SK-N-DZ (cell line): Measurements from ENCODE around the gene TMEM233.

Experiments
- DNase-seq: peaks from one replicate; pipeline ENCODE4 v3.0.0-alpha.2; 2015; ENCODE audit warnings: low spot score
- small RNA-seq, 2 experiments: library from RNA; depleted of rRNA; stranded (forward); fragments of <200 nt; gene quantifications; one replicate each; pipeline ENCODE3, GENCODE V24; 2014

TMEM233 gene

GRCh38 chr12:119679490-119679889 is 85.9 kb downstream of the TMEM233 start:
- DNase-seq, result no peak

DNA sequence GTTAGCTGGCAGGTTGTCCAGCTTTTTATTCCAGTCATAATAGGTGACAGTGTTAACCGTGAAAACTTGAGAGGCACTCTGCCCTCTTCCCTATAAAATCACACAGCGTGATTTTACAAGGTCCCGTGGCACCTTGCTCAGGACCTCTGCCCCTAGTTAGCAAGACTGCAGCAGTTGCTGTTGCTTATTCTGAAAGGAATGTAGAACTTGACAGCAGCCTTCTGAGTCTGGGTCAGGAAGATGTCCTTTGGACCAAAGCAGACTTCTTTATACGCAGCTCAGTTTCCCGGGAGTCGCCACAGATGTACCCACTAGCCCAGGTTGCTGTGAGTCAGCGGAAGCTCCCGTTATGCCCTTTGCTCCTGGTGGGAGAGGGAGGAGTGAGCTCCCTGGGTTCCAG is 87.5 kb downstream of the TMEM233 start:
- no peak for DNase-seq

GRCh38 chr12:119681728-119682638 is 88.4 kb downstream of the TMEM233 start:
- no peak for DNase-seq

- no peak for DNase-seq
These were observed 89.2 kb downstream of the TMEM233 start for GRCh38 chr12:119682639-119683252.

- no peak for DNase-seq
These were observed 89.8 kb downstream of the TMEM233 start for GRCh38 chr12:119683413-119683812.

DNA sequence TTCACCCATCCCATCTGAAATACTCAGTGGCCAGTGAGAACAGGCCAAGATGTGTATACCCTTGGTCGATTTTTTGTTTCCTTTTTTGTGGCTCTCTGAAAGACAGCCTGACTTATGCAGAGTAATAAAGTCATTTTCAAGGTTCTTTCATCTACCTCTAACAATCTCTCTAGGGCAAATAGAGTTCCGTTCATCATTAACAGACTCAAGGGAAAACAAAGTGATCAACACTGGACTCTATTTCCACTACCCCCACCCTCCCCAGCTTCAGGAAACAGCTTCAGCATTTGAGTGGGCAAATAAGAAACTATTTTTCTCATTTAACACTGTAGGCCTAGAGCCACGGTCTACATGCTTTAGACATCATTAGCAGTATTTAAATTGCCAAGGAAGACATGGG is 90.2 kb downstream of the TMEM233 start:
- no peak for DNase-seq

- DNase-seq, result no peak
These were observed 91.3 kb downstream of the TMEM233 start for GRCh38 chr12:119684711-119685369.

- DNase-seq, result no peak
These were observed 91.8 kb downstream of the TMEM233 start for GRCh38 chr12:119685375-119685774.

DNA sequence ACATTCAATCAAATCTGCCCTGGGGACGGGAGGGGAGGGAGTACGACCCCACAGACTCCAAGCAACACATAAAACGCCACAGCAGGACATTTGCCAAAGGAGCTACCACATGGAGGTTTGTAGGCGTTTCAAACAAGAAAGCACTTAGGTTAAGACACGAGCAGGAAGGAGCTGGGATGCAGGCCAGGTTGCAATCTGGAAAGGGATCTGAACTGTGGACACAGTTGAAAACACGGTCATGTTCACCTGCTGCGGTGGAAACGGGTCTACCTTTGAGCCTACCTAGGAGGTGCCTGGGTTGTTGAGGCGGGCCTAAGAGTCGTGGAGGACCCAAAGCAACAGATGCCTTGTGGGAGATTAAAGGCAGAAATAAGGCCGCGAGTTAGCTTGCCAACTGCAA is 92.8 kb downstream of the TMEM233 start:
- DNase-seq, result no peak

- no peak for DNase-seq
These were observed 93.2 kb downstream of the TMEM233 start for GRCh38 chr12:119686776-119687175.

DNA sequence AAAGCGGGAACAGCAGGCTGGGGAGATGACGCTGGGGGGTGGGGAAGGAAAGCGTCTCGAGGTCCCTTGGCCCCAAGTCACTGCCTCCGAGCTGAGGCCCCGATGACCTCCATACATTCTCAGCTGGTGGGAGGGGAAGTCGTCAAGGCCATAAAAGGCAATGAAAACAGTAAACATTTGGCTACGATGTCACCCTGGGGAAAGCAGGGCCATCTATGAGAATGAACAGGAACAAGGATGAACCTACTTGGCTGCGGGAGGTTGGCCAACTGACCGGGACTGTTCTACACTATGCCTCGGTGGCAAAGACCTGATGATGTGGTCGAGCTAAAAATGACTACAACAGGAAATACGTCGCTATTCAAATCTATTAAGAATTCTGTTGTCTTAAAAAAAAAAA is 93.8 kb downstream of the TMEM233 start:
- DNase-seq, result no peak

- DNase-seq, result no peak
These were observed 94.3 kb downstream of the TMEM233 start for GRCh38 chr12:119687879-119688278.

GRCh38 chr12:119689935-119690500 is 96.4 kb downstream of the TMEM233 start:
- no peak for DNase-seq

DNA sequence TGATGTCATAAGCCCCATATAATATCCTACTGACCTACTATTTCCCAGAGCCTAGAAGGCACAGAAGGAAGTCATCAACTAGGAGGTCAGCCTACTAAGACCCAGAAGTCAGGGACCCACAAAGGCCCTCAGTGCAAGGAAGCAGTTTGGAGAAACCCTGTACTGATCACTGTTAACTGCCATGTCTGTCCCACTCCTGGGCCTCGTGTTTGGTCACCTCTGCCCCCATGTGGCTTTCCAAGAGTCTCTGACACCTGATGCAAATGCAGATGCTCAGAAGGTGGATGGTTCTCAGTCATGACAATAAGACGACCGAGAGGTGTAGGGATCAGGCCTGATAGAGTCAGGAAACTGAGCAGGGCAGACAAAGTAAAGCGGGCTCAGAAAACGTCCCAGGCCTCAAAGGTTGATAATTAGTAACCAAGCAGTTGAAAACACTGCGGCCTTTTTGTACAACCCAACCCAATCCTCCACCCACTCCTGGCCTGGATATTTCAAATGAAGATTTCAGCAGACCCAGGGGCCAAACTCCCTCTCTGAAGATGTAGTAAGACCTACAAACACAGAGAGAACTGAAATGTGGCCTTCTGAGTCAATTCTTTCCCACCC is 97.7 kb downstream of the TMEM233 start:
- DNase-seq, result no peak

- no peak for DNase-seq
These were observed 98.8 kb downstream of the TMEM233 start for GRCh38 chr12:119692410-119692809.

Small RNAs within 50 kb of the gene (small RNA-seq; reads per million reads assigned to genes)
- 0 reads per million in 2 experiments for gene RN7SKP197
